ENCODE data around the gene NFX1.

DNA sequence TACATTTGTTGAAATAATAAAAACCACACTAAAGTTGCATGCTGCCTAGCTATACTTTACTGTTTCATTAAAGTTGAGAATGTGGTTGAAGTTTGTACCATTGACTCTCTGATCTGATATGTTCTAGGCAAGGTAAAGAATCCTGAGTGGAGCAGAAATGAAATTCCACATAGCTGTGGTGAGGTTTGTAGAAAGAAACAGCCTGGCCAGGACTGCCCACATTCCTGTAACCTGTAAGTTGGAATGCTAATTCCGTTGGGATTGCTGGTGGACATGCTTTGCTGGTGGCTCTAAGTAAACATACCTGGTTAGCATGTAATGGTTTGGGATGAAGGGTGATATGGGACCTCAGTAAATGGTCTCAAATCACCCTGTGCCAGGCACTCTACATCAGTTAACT, 16.8 kb downstream of the NFX1 start:
- TF ChIP-seq, protein P1, sequence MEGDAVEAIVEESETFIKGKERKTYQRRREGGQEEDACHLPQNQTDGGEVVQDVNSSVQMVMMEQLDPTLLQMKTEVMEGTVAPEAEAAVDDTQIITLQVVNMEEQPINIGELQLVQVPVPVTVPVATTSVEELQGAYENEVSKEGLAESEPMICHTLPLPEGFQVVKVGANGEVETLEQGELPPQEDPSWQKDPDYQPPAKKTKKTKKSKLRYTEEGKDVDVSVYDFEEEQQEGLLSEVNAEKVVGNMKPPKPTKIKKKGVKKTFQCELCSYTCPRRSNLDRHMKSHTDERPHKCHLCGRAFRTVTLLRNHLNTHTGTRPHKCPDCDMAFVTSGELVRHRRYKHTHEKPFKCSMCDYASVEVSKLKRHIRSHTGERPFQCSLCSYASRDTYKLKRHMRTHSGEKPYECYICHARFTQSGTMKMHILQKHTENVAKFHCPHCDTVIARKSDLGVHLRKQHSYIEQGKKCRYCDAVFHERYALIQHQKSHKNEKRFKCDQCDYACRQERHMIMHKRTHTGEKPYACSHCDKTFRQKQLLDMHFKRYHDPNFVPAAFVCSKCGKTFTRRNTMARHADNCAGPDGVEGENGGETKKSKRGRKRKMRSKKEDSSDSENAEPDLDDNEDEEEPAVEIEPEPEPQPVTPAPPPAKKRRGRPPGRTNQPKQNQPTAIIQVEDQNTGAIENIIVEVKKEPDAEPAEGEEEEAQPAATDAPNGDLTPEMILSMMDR (IDR thresholded peaks at IDR 0.05; ENCODE audit: insufficient read depth, low read length): no peak
- TF ChIP-seq, protein P2, sequence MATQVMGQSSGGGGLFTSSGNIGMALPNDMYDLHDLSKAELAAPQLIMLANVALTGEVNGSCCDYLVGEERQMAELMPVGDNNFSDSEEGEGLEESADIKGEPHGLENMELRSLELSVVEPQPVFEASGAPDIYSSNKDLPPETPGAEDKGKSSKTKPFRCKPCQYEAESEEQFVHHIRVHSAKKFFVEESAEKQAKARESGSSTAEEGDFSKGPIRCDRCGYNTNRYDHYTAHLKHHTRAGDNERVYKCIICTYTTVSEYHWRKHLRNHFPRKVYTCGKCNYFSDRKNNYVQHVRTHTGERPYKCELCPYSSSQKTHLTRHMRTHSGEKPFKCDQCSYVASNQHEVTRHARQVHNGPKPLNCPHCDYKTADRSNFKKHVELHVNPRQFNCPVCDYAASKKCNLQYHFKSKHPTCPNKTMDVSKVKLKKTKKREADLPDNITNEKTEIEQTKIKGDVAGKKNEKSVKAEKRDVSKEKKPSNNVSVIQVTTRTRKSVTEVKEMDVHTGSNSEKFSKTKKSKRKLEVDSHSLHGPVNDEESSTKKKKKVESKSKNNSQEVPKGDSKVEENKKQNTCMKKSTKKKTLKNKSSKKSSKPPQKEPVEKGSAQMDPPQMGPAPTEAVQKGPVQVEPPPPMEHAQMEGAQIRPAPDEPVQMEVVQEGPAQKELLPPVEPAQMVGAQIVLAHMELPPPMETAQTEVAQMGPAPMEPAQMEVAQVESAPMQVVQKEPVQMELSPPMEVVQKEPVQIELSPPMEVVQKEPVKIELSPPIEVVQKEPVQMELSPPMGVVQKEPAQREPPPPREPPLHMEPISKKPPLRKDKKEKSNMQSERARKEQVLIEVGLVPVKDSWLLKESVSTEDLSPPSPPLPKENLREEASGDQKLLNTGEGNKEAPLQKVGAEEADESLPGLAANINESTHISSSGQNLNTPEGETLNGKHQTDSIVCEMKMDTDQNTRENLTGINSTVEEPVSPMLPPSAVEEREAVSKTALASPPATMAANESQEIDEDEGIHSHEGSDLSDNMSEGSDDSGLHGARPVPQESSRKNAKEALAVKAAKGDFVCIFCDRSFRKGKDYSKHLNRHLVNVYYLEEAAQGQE (IDR thresholded peaks at IDR 0.05; ENCODE audit: insufficient replicate concordance, low read depth): no peak

Data from HL-60 (cell line).